GM13976 (cell line): Measurements from ENCODE around the gene IKZF3.
"Not testable (repeated sequence)": the region's sequence is repeated elsewhere in the genome, so short reads cannot be mapped to it uniquely, and the experiment has no call there.

Experiments
- DNase-seq: peaks from one replicate; pipeline ENCODE4 v3.0.0; 2012; ENCODE audit warnings: low spot score
- CTCF ChIP-seq: IDR thresholded peaks from 2 replicates; pipeline ENCODE4 v1.5.1; 2012; ENCODE audit warnings: borderline replicate concordance, mild to moderate bottlenecking; ENCODE audit not compliant: insufficient read depth; ENCODE audit errors: extremely low read depth, missing control alignments, control extremely low read depth
- in situ Hi-C: fragments of 300-500 bp; cut with MboI; formaldehyde crosslinking; loops from one replicate; pipeline ENCODE4 v1.12.0; 2022; ENCODE audit warnings: low sequenced_read_pairs, mixed read lengths, inconsistent platforms; ENCODE audit not compliant: unreplicated experiment

The IKZF3 gene

GRCh38 chr17:39750131-39751015, 113.7 kb downstream of the IKZF3 start:
- DNase-seq = no peak
- TF ChIP-seq CTCF = no peak
- in situ Hi-C loops = no loop called here

- not testable (repeated sequence) for DNase-seq
- in situ Hi-C loops = loop anchor here (10.0 kb wide), 1 partner anchor 114 kb away; the partner anchor contains the start of gene STARD3
These were observed 115.6 kb downstream of the IKZF3 start for GRCh38 chr17:39748444-39749034.

GRCh38 chr17:39747745-39748144, 116.4 kb downstream of the IKZF3 start:
- no peak for TF ChIP-seq CTCF
- in situ Hi-C loops = loop anchor here (10.0 kb wide), 1 partner anchor 113 kb away; the partner anchor contains the start of gene STARD3
- no peak for DNase-seq

- in situ Hi-C loops = loop anchor here (10.0 kb wide), 1 partner anchor 111 kb away; the partner anchor contains the start of gene STARD3
- no peak for TF ChIP-seq CTCF
- DNase-seq = no peak
These were observed 118.0 kb downstream of the IKZF3 start for GRCh38 chr17:39746145-39746461.

GRCh38 chr17:39745335-39746144, 118.6 kb downstream of the IKZF3 start:
- no peak for TF ChIP-seq CTCF
- no peak for DNase-seq
- in situ Hi-C loops = loop anchor here (10.0 kb wide), 1 partner anchor 111 kb away; the partner anchor contains the start of gene STARD3

GRCh38 chr17:39744836-39745215, 119.3 kb downstream of the IKZF3 start:
- no peak for TF ChIP-seq CTCF
- no peak for DNase-seq
- in situ Hi-C loops = loop anchor here (10.0 kb wide), 1 partner anchor 110 kb away; the partner anchor contains the start of gene STARD3
